Gastroesophageal sphincter (tissue), 3 donors: Measurements from ENCODE around the gene CACNA1D.

Experiments
- CTCF ChIP-seq, 4 experiments: fragments of 200-600 bp in 2 of 4; fragments of 450-650 bp in 2 of 4; sonication (generic) in 1 of 4; IDR thresholded peaks; one replicate each; pipeline ENCODE4 v1.5.1; 2017 to 2019; ENCODE audit warnings: antibody characterized with exemption in 4 of 4, mild to moderate bottlenecking in 2 of 4, moderate library complexity in 2 of 4
- EP300 ChIP-seq: sonication (generic); formaldehyde crosslinking; IDR thresholded peaks from one replicate; pipeline ENCODE4 v1.6.1; 2017; ENCODE audit warnings: antibody characterized with exemption, mild to moderate bottlenecking
- POLR2A ChIP-seq, 2 donors: fragments of 450-650 bp; IDR thresholded peaks; one replicate each; pipeline ENCODE4 v1.6.1; 2017; ENCODE audit warnings: antibody characterized with exemption in 2 of 2, mild to moderate bottlenecking in 2 of 2, moderate library complexity in 1 of 2
- POLR2AphosphoS5 ChIP-seq: sonication (generic); formaldehyde crosslinking; IDR thresholded peaks from one replicate; pipeline ENCODE4 v1.6.1; 2017; ENCODE audit warnings: antibody characterized with exemption

- no peak for TF ChIP-seq CTCF (IDR thresholded peaks at IDR 0.05)
- no peak for TF ChIP-seq POLR2A (IDR thresholded peaks at IDR 0.05)
- no peak for TF ChIP-seq POLR2AphosphoS5
- TF ChIP-seq EP300 = no peak
These were observed 237.7 kb downstream of the CACNA1D start for GRCh38 chr3:53731934-53732624.
